Adrenal gland (tissue), 12 donors: ENCODE data around the gene MINDY3. TPM values are rescaled to one million over a fixed set of nuclear protein-coding genes. Genes with fewer than 3 reads are reported as not detected.

Experiments used
- DNase-seq, 7 donors: peaks; one replicate each; pipeline ENCODE4 v3.0.0-alpha.2; 2019 to 2020
- H3K27ac ChIP-seq, 5 donors: fragments of 200-600 bp; sonication (generic) in 4 of 5; 1 replicate in 3 of 5; 2 replicates in 2 of 5; pipeline versions ENCODE4 v1.5.1 to v1.8.0; 2016 to 2020; ENCODE audit warnings: mild to moderate bottlenecking in 1 of 5
- H3K27me3 ChIP-seq: fragments of 200-600 bp; 2 replicates; pipeline ENCODE4 v1.8.0; 2021
- H3K36me3 ChIP-seq, 2 donors: fragments of 200-600 bp; replicated peaks in 1 of 2; 1 replicate in 1 of 2; 2 replicates in 1 of 2; pipeline versions ENCODE4 v1.5.1 to v1.8.0; 2018 to 2022
- H3K4me1 ChIP-seq, 2 donors: fragments of 200-600 bp; replicated peaks in 1 of 2; 1 replicate in 1 of 2; 2 replicates in 1 of 2; pipeline versions ENCODE4 v1.5.1 to v1.8.0; 2018 to 2021
- H3K4me3 ChIP-seq, 4 donors: fragments of 200-600 bp; sonication (generic) in 3 of 4; one replicate each; pipeline ENCODE4 v1.5.1; 2016 to 2018
- H3K9me3 ChIP-seq, 3 donors: fragments of 200-600 bp; sonication (generic) in 1 of 3; replicated peaks in 1 of 3; 1 replicate in 2 of 3; 2 replicates in 1 of 3; pipeline versions ENCODE4 v1.5.1 to v1.8.0; 2016 to 2021
- CTCF ChIP-seq, 6 experiments: fragments of 450-650 bp in 4 of 6; fragments of 200-600 bp in 2 of 6; sonication (generic) in 1 of 6; IDR thresholded peaks; 1 replicate in 5 of 6; 2 replicates in 1 of 6; pipeline versions ENCODE4 v1.5.1 to v1.8.0; 2016 to 2021; ENCODE audit warnings: antibody characterized with exemption in 6 of 6, mild to moderate bottlenecking in 2 of 6, moderate library complexity in 1 of 6
- POLR2A ChIP-seq, 2 donors: fragments of 450-650 bp; IDR thresholded peaks; one replicate each; pipeline ENCODE4 v1.6.1; 2017; ENCODE audit warnings: antibody characterized with exemption in 2 of 2, mild to moderate bottlenecking in 2 of 2, moderate library complexity in 1 of 2
- WGBS, 4 donors: extraction: QIAGEN DNeasy Blood & Tissue Kit in 2 of 4; methylation state at CpG; one replicate each; pipeline versions ENCODE4 v1.1.5 to v1.1.7; 2013 to 2017; 5-methylcytosine and 5-hydroxymethylcytosine counted together
- intact Hi-C, 2 donors: fragments of 100-400 bp; cut with DNase I; formaldehyde crosslinking; loops; one replicate each; pipeline versions ENCODE4 v1.14.1 to v1.15.0; 2022 to 2023
- polyA plus RNA-seq, 3 donors: library from polyadenylated mRNA; stranded (reverse); fragments of 200-250 nt in 2 of 3; fragments of 350-450 nt in 1 of 3; fragmentation: Illumina TruSeq in 1 of 3; extraction: RNeasy Lipid Tissue Mini Kit (QIAGEN cat#74804) in 1 of 3; gene quantifications; one replicate each; pipeline ENCODE4 v1.2.3, GENCODE V29; 2013 to 2014
- total RNA-seq, 9 donors: library from RNA; depleted of rRNA in 4 of 9; stranded (reverse); fragments of >200 nt in 4 of 9; fragments of 120-200 nt in 1 of 9; fragmentation: NEBNext Ultra II Directional in 1 of 9; extraction: Animal tissue kit (Norgen Biotek cat#: 25700) in 1 of 9; gene quantifications; one replicate each; pipeline versions ENCODE4 v1.1.0 to v1.2.4, GENCODE V29; 2013 to 2023
- donor health status: healthy with polysubstance abuse.
- donor health status: Bipolar disorder and iron deficiency.
- donor health status: DM: yes; HTN: yes; CAD: no.
- donor health status: DM: no; HTN: no; CAD: no.
- donor health status: DM: no; HTN: no; CAD: no.
- donor health status: DM: yes; HTN: yes; CAD: no.

The MINDY3 gene
- total and polyA plus RNA-seq, 12 donors: 16.7 to 40.3 (median 32.2) TPM

- TF ChIP-seq POLR2A (IDR thresholded peaks at IDR 0.05) (no peak), CTCF (IDR thresholded peaks at IDR 0.05) (no peak)
- intact Hi-C loops: no loop called here
- Histone ChIP-seq H3K27ac (no peak overlapping the region), H3K27me3 (no peaks in the 10 kb centered on the region), H3K36me3 (no peaks in the 10 kb centered on the region), H3K4me1 (peaks cover 2 to 3% of the 10 kb centered on the region in 2 donors), H3K4me3 (no peak overlapping the region), H3K9me3 (no peaks in the 10 kb centered on the region)
- DNase-seq: no peak
- WGBS, 4 donors: 95 to 98% (median 96%) methylated on average over 2 of the region's 2 CpGs
These were observed 130.0 kb downstream of the MINDY3 start for GRCh38 chr10:15730341-15730740.

- no peak for DNase-seq
- H3K4me3 ChIP-seq: no peak overlapping the region
- TF ChIP-seq POLR2A (IDR thresholded peaks at IDR 0.05) (no peak), CTCF (IDR thresholded peaks at IDR 0.05) (no peak)
- intact Hi-C loops: loop anchor here in 1 of 2 donors (5.0 to 10.0 kb wide), 3 partner anchors 95 to 298 kb away; no protein-coding TSS in a partner anchor
- no peaks in the 10 kb centered on the region for H3K36me3 ChIP-seq
- no peaks in the 10 kb centered on the region for H3K9me3 ChIP-seq
- no peak overlapping the region for H3K27ac ChIP-seq
- 83 to 89% (median 88%) methylated on average over 7 of the region's 7 CpGs for WGBS, 4 donors
- peaks cover 3 to 5% of the 10 kb centered on the region in 2 donors for H3K4me1 ChIP-seq
- H3K27me3 ChIP-seq: no peaks in the 10 kb centered on the region
These were observed 130.4 kb downstream of the MINDY3 start for GRCh38 chr10:15729890-15730289.

Other genes starting within 250 kb of the MINDY3 start
- gene ITGA8, start 140.6 kb downstream of the MINDY3 start, total RNA-seq: 10 to 100 TPM in 7 of 9 donors, 1 to 10 TPM in 2; 4.7 to 46.0 (median 25.9) TPM
- gene ITGA8, start 140.6 kb downstream of the MINDY3 start, polyA plus RNA-seq: 10 to 100 TPM in 1 of 3 donors, 1 to 10 TPM in 2; 5.6 to 20.6 (median 8.8) TPM